ENCODE results near the gene UNKL.
A peak's percentile ranks its signal among the peaks of the same experiment; 100 is the strongest.

The UNKL gene

GRCh38 chr16:1362807-1363206 is 51.7 kb downstream of the UNKL start:
- Histone ChIP-seq H3K18ac (ENCODE audit: low read length) (peak overlapping the region; percentile 26), H3K27ac (ENCODE audit: low read depth, low read length) (no peak overlapping the region), H3K23ac (ENCODE audit: low read length) (no peak overlapping the region), H4K12ac (ENCODE audit: low read depth, low read length) (no peak overlapping the region), H4K91ac (ENCODE audit: low read depth, low read length) (no peak overlapping the region), H3K4ac (ENCODE audit: low read depth, low read length) (no peak overlapping the region), H2AFZ (ENCODE audit: insufficient read depth, low read length, poor library complexity) (no peak overlapping the region), H3K4me3 (ENCODE audit: low read depth, low read length) (no peak overlapping the region), H2BK12ac (ENCODE audit: low read length) (no peak overlapping the region), H3K79me1 (ENCODE audit: low read length) (no peaks in the 10 kb centered on the region), H3K79me2 (ENCODE audit: control insufficient read depth, insufficient read depth, low read length, poor library complexity) (no peaks in the 10 kb centered on the region), H3K4me1 (ENCODE audit: control insufficient read depth in 1 of 2, insufficient read depth in 2 of 2, low read length in 2 of 2) (no peaks in the 10 kb centered on the region), H3K9ac (ENCODE audit: low read length) (no peak overlapping the region), H3K36me3 (ENCODE audit: control insufficient read depth in 1 of 2, insufficient read depth in 2 of 2, low read length in 2 of 2) (peaks cover 54 to 63% of the 10 kb centered on the region in 2 experiments), H3K4me2 (ENCODE audit: low read length) (no peak overlapping the region), H3K27me3 (ENCODE audit: insufficient read depth, low read length) (no peaks in the 10 kb centered on the region), H4K8ac (ENCODE audit: low read depth, low read length) (no peak overlapping the region), H3K9me3 (ENCODE audit: insufficient read depth, low read depth, low read length) (no peaks in the 10 kb centered on the region), H2BK5ac (ENCODE audit: low read depth, low read length, poor library complexity) (no peak overlapping the region), H2AK5ac (ENCODE audit: low read length) (no peak overlapping the region), H3K14ac (ENCODE audit: low read length) (no peak overlapping the region), H2BK120ac (ENCODE audit: insufficient read depth, low read length, poor library complexity) (no peak overlapping the region)
- WGBS (ENCODE audit: extremely low coverage, insufficient coverage, insufficient read length): no CpG with 5 or more reads among the region's 11 CpGs
- peak; percentile 11 to 35 for DNase-seq

GRCh38 chr16:1361685-1362360 is 52.7 kb downstream of the UNKL start:
- H3K27ac ChIP-seq (ENCODE audit: low read depth, low read length): no peak overlapping the region
- H2BK12ac ChIP-seq (ENCODE audit: low read length): no peak overlapping the region
- H4K8ac ChIP-seq (ENCODE audit: low read depth, low read length): no peak overlapping the region
- no peak overlapping the region for H3K18ac ChIP-seq (ENCODE audit: low read length)
- no peak overlapping the region for H2BK5ac ChIP-seq (ENCODE audit: low read depth, low read length, poor library complexity)
- H2AK5ac ChIP-seq (ENCODE audit: low read length): no peak overlapping the region
- no peak overlapping the region for H3K14ac ChIP-seq (ENCODE audit: low read length)
- H3K4me2 ChIP-seq (ENCODE audit: low read length): no peak overlapping the region
- H3K27me3 ChIP-seq (ENCODE audit: insufficient read depth, low read length): no peaks in the 10 kb centered on the region
- DNase-seq: no peak
- no peak overlapping the region for H3K4ac ChIP-seq (ENCODE audit: low read depth, low read length)
- H3K9me3 ChIP-seq (ENCODE audit: insufficient read depth, low read depth, low read length): no peaks in the 10 kb centered on the region
- no peak overlapping the region for H4K12ac ChIP-seq (ENCODE audit: low read depth, low read length)
- H3K79me1 ChIP-seq (ENCODE audit: low read length): no peaks in the 10 kb centered on the region
- H3K79me2 ChIP-seq (ENCODE audit: control insufficient read depth, insufficient read depth, low read length, poor library complexity): no peaks in the 10 kb centered on the region
- H3K4me1 ChIP-seq (ENCODE audit: control insufficient read depth in 1 of 2, insufficient read depth in 2 of 2, low read length in 2 of 2): no peaks in the 10 kb centered on the region
- no peak overlapping the region for H3K23ac ChIP-seq (ENCODE audit: low read length)
- no peak overlapping the region for H3K4me3 ChIP-seq (ENCODE audit: low read depth, low read length)
- H3K36me3 ChIP-seq (ENCODE audit: control insufficient read depth in 1 of 2, insufficient read depth in 2 of 2, low read length in 2 of 2): peaks cover 47 to 56% of the 10 kb centered on the region in 2 experiments
- H2AFZ ChIP-seq (ENCODE audit: insufficient read depth, low read length, poor library complexity): no peak overlapping the region
- H4K91ac ChIP-seq (ENCODE audit: low read depth, low read length): no peak overlapping the region
- no CpG with 5 or more reads among the region's 43 CpGs for WGBS (ENCODE audit: extremely low coverage, insufficient coverage, insufficient read length)
- no peak overlapping the region for H2BK120ac ChIP-seq (ENCODE audit: insufficient read depth, low read length, poor library complexity)
- H3K9ac ChIP-seq (ENCODE audit: low read length): no peak overlapping the region

- Histone ChIP-seq H3K4me1 (ENCODE audit: control insufficient read depth in 1 of 2, insufficient read depth in 2 of 2, low read length in 2 of 2) (no peaks in the 10 kb centered on the region), H3K79me1 (ENCODE audit: low read length) (no peaks in the 10 kb centered on the region), H3K4ac (ENCODE audit: low read depth, low read length) (no peak overlapping the region), H2BK5ac (ENCODE audit: low read depth, low read length, poor library complexity) (no peak overlapping the region), H2BK120ac (ENCODE audit: insufficient read depth, low read length, poor library complexity) (no peak overlapping the region), H3K9me3 (ENCODE audit: insufficient read depth, low read depth, low read length) (no peaks in the 10 kb centered on the region), H3K14ac (ENCODE audit: low read length) (no peak overlapping the region), H3K18ac (ENCODE audit: low read length) (no peak overlapping the region), H3K27ac (ENCODE audit: low read depth, low read length) (no peak overlapping the region), H3K79me2 (ENCODE audit: control insufficient read depth, insufficient read depth, low read length, poor library complexity) (peaks cover 4% of the 10 kb centered on the region), H3K4me2 (ENCODE audit: low read length) (no peak overlapping the region), H4K8ac (ENCODE audit: low read depth, low read length) (no peak overlapping the region), H2AK5ac (ENCODE audit: low read length) (no peak overlapping the region), H3K23ac (ENCODE audit: low read length) (no peak overlapping the region), H3K4me3 (ENCODE audit: low read depth, low read length) (no peak overlapping the region), H3K9ac (ENCODE audit: low read length) (no peak overlapping the region), H4K12ac (ENCODE audit: low read depth, low read length) (no peak overlapping the region), H2BK12ac (ENCODE audit: low read length) (no peak overlapping the region), H3K27me3 (ENCODE audit: insufficient read depth, low read length) (no peaks in the 10 kb centered on the region), H4K91ac (ENCODE audit: low read depth, low read length) (no peak overlapping the region), H2AFZ (ENCODE audit: insufficient read depth, low read length, poor library complexity) (no peak overlapping the region), H3K36me3 (ENCODE audit: control insufficient read depth in 1 of 2, insufficient read depth in 2 of 2, low read length in 2 of 2) (peaks cover 22 to 29% of the 10 kb centered on the region in 2 experiments)
- DNase-seq: peak; percentile 65 to 80
- WGBS (ENCODE audit: extremely low coverage, insufficient coverage, insufficient read length): no CpG with 5 or more reads among the region's 19 CpGs
Observed at GRCh38 chr16:1357906-1358566, 56.5 kb downstream of the UNKL start.

GRCh38 chr16:1356061-1356900 is 58.2 kb downstream of the UNKL start:
- H3K4me1 ChIP-seq (ENCODE audit: control insufficient read depth in 1 of 2, insufficient read depth in 2 of 2, low read length in 2 of 2): peaks cover 2 to 3% of the 10 kb centered on the region in 2 experiments
- H3K23ac ChIP-seq (ENCODE audit: low read length): no peak overlapping the region
- no peak overlapping the region for H3K4me2 ChIP-seq (ENCODE audit: low read length)

More at GRCh38 chr16:1356061-1356900, 58.2 kb downstream of the UNKL start:
- Histone ChIP-seq H4K91ac (ENCODE audit: low read depth, low read length) (no peak overlapping the region), H3K4ac (ENCODE audit: low read depth, low read length) (peak overlapping the region; percentile 49), H3K79me1 (ENCODE audit: low read length) (peaks cover 6% of the 10 kb centered on the region), H3K18ac (ENCODE audit: low read length) (no peak overlapping the region), H3K79me2 (ENCODE audit: control insufficient read depth, insufficient read depth, low read length, poor library complexity) (peaks cover 11% of the 10 kb centered on the region), H3K36me3 (ENCODE audit: control insufficient read depth in 1 of 2, insufficient read depth in 2 of 2, low read length in 2 of 2) (peaks cover 6 to 14% of the 10 kb centered on the region in 2 experiments), H2AFZ (ENCODE audit: insufficient read depth, low read length, poor library complexity) (no peak overlapping the region), H2BK120ac (ENCODE audit: insufficient read depth, low read length, poor library complexity) (no peak overlapping the region), H3K14ac (ENCODE audit: low read length) (no peak overlapping the region), H2BK12ac (ENCODE audit: low read length) (no peak overlapping the region), H3K9me3 (ENCODE audit: insufficient read depth, low read depth, low read length) (no peaks in the 10 kb centered on the region), H4K8ac (ENCODE audit: low read depth, low read length) (no peak overlapping the region), H2BK5ac (ENCODE audit: low read depth, low read length, poor library complexity) (no peak overlapping the region), H4K12ac (ENCODE audit: low read depth, low read length) (no peak overlapping the region), H3K27me3 (ENCODE audit: insufficient read depth, low read length) (no peaks in the 10 kb centered on the region), H3K4me3 (ENCODE audit: low read depth, low read length) (no peak overlapping the region), H2AK5ac (ENCODE audit: low read length) (no peak overlapping the region), H3K9ac (ENCODE audit: low read length) (no peak overlapping the region), H3K27ac (ENCODE audit: low read depth, low read length) (no peak overlapping the region)
- WGBS (ENCODE audit: extremely low coverage, insufficient coverage, insufficient read length): no CpG with 5 or more reads among the region's 33 CpGs
- DNase-seq: peak in 1 of 2 donors; percentile 17
